Colonic mucosa (tissue), 4 donors: Measurements from ENCODE around the gene CEMIP. TPM values are rescaled to one million over a fixed set of nuclear protein-coding genes. Genes with fewer than 3 reads are reported as not detected.
"Not testable (repeated sequence)": the region's sequence is repeated elsewhere in the genome, so short reads cannot be mapped to it uniquely, and the experiment has no call there.

Experiments
- DNase-seq: peaks from one replicate; pipeline ENCODE4 v3.0.0-alpha.2; 2020
- H3K27ac ChIP-seq: fragments of 200-600 bp; one replicate; pipeline ENCODE4 v1.8.0; 2021
- H3K27me3 ChIP-seq: fragments of 200-600 bp; one replicate; pipeline ENCODE4 v1.8.0; 2021
- H3K36me3 ChIP-seq: fragments of 200-600 bp; one replicate; pipeline ENCODE4 v1.8.0; 2021
- H3K4me1 ChIP-seq: fragments of 200-600 bp; one replicate; pipeline ENCODE4 v1.8.0; 2021; ENCODE audit warnings: mild to moderate bottlenecking
- H3K4me3 ChIP-seq: fragments of 200-600 bp; one replicate; pipeline ENCODE4 v1.8.0; 2021
- H3K9ac ChIP-seq, 2 donors: one replicate each; pipeline ENCODE4 v1.7.0; 2013; ENCODE audit warnings: control low read depth in 2 of 2, low read depth in 2 of 2, low read length in 2 of 2
- H3K9me3 ChIP-seq: fragments of 200-600 bp; one replicate; pipeline ENCODE4 v1.8.0; 2021
- intact Hi-C: fragments of 100-400 bp; cut with DNase I; formaldehyde crosslinking; loops from one replicate; pipeline ENCODE4 v1.14.1; 2022
- total RNA-seq, 2 donors: library from RNA; stranded (reverse); fragmentation: NEBNext Ultra II Directional in 1 of 2; extraction: Animal tissue kit (Norgen Biotek cat#: 25700) in 1 of 2; gene quantifications; one replicate each; pipeline ENCODE4 v1.2.1, GENCODE V29; 2021
- TF ChIP-seq, protein P1 (sequence below): fragments of 200-600 bp; IDR thresholded peaks from one replicate; pipeline ENCODE4 v1.8.0; 2022; ENCODE audit warnings: antibody characterized with exemption, mild to moderate bottlenecking
- donor health status: healthy.
- donor health status: DM: no; HTN: no; CAD: no.
- donor health status: DM: no; HTN: no; CAD: no.

The CEMIP gene
- total RNA-seq, 2 donors from 2014 or later = 2.1 to 2.9 TPM

DNA sequence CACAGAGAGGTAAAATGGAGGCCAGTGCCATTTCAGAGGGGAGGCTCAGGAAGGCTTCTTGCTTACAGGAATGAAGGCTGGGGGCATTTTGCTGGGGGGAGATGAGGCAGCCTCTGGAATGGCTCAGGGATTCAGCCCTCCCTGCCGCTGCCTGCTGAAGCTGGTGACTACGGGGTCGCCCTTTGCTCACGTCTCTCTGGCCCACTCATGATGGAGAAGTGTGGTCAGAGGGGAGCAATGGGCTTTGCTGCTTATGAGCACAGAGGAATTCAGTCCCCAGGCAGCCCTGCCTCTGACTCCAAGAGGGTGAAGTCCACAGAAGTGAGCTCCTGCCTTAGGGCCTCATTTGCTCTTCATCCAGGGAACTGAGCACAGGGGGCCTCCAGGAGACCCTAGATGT is 170.6 kb downstream of the CEMIP start:
- Histone ChIP-seq H3K27ac (no peak overlapping the region), H3K9me3 (no peaks in the 10 kb centered on the region), H3K4me3 (no peak overlapping the region), H3K4me1 (no peaks in the 10 kb centered on the region), H3K9ac (no peak overlapping the region), H3K36me3 (no peaks in the 10 kb centered on the region), H3K27me3 (no peaks in the 10 kb centered on the region)
- DNase-seq = no peak
- TF ChIP-seq, protein P1, sequence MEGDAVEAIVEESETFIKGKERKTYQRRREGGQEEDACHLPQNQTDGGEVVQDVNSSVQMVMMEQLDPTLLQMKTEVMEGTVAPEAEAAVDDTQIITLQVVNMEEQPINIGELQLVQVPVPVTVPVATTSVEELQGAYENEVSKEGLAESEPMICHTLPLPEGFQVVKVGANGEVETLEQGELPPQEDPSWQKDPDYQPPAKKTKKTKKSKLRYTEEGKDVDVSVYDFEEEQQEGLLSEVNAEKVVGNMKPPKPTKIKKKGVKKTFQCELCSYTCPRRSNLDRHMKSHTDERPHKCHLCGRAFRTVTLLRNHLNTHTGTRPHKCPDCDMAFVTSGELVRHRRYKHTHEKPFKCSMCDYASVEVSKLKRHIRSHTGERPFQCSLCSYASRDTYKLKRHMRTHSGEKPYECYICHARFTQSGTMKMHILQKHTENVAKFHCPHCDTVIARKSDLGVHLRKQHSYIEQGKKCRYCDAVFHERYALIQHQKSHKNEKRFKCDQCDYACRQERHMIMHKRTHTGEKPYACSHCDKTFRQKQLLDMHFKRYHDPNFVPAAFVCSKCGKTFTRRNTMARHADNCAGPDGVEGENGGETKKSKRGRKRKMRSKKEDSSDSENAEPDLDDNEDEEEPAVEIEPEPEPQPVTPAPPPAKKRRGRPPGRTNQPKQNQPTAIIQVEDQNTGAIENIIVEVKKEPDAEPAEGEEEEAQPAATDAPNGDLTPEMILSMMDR = no peak
- intact Hi-C loops = no loop called here

GRCh38 chr15:80950291-80951078 is 171.3 kb downstream of the CEMIP start:
- Histone ChIP-seq H3K4me1 (no peaks in the 10 kb centered on the region), H3K36me3 (no peaks in the 10 kb centered on the region), H3K9me3 (no peaks in the 10 kb centered on the region), H3K27me3 (no peaks in the 10 kb centered on the region), H3K4me3 (no peak overlapping the region), H3K9ac (no peak overlapping the region), H3K27ac (no peak overlapping the region)
- TF ChIP-seq, protein P1 = no peak
- intact Hi-C loops = no loop called here
- no peak for DNase-seq

- H3K4me1 ChIP-seq = no peaks in the 10 kb centered on the region
- H3K27me3 ChIP-seq = no peaks in the 10 kb centered on the region
- H3K27ac ChIP-seq = no peak overlapping the region
- no peak for DNase-seq
- no peaks in the 10 kb centered on the region for H3K36me3 ChIP-seq
- H3K9me3 ChIP-seq = no peaks in the 10 kb centered on the region
- no peak overlapping the region for H3K4me3 ChIP-seq
- TF ChIP-seq, protein P1 = no peak
- intact Hi-C loops = no loop called here
- no peak overlapping the region for H3K9ac ChIP-seq
These were observed 172.8 kb downstream of the CEMIP start for GRCh38 chr15:80951941-80952340.

DNA sequence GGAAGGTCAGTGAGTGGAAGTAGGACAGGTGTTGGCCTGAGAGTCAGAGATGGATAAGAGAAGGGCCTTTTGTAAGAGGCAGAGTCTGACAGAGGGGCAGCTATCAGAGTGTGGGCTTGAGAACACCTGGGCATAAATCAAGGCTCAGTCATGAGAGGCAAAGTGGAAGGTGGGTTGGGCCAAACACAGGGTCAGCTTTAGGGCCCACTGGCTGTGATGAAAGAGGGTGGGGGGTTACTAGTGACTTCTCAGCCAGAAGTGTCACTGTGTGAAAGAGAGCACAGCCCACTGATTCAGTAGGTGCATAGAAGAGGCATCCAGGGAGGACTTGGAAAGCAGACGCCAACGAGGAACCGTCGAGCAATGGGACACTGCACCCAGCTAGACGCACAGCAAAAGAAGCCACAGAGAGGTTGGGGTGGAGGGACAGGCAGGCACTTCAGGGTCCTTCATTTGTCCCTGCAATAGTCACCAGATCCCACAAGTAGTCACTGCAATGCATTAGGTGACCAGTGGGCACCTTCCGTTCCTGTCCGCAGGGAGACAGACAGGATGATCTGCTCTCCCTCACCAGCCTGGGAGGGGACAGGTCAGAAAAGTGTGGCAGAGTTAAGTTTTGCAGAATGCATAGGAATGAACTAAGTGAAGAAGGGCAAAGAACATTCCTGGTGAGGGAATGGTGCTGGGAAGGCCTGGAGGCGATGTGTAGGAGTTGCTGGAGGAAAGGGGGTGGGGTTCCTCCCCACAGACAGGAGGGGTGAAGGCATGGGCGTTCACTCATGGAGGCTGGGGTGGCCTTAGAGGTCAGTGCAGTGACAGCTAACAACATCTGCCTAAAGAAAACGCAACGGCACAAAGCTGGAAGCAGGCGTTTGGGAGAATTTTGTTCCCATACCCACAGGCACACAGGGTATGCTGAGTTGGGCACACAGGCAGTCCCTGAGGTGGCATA is 174.1 kb downstream of the CEMIP start:
- Histone ChIP-seq H3K9me3 (no peaks in the 10 kb centered on the region), H3K9ac (no peak overlapping the region), H3K27me3 (no peaks in the 10 kb centered on the region), H3K4me1 (no peaks in the 10 kb centered on the region), H3K27ac (no peak overlapping the region), H3K4me3 (no peak overlapping the region), H3K36me3 (no peaks in the 10 kb centered on the region)
- DNase-seq = no peak
- TF ChIP-seq, protein P1 = no peak
- intact Hi-C loops = no loop called here

- Histone ChIP-seq H3K4me3 (no peak overlapping the region), H3K4me1 (no peaks in the 10 kb centered on the region), H3K9me3 (no peaks in the 10 kb centered on the region), H3K9ac (no peak overlapping the region), H3K27ac (no peak overlapping the region), H3K27me3 (no peaks in the 10 kb centered on the region), H3K36me3 (no peaks in the 10 kb centered on the region)
- DNase-seq = no peak
- TF ChIP-seq, protein P1 = no peak
- intact Hi-C loops = no loop called here
These were observed 175.0 kb downstream of the CEMIP start for GRCh38 chr15:80953953-80954778.

DNA sequence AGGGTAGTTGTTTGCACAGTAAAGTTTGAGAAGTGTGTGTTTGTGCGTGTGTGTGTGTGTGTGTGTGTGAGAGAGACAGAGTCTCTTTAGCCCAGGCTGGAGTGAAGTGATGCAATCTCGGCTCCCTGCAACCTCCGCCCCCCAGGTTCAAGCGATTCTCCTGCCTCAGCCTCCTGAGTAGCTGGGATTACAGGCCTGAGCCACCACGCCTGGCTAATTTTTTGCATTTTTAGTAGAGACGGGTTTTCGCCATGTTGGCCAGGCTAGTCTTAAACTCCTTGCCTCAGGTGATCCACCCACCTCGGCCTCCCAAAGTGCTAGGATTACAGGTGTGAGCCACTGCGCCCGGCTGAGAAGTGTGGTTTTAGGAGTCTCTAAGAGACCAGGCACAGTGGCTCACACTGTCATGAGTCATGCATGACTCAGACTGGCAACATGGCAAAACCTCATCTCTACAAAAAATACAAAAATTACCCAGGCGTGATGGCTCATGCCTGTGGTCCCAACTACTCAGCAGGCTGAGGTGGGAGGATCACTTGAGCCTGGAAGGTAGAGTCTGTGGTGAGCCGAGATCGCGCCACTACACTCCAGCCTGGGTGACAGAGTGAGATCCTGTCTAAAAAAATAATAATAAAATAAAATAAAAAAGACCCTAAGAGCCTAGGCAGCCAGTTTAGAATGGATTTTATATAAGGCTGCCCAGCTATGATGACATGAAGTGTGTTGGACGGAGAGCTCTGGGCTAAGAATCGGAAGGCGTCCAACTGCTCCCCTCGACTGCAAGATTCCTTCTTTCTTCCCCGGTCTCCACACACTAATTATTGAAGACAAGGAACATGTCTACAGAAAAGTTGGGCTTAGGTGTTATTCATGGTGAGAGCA is 176.6 kb downstream of the CEMIP start:
- H3K27me3 ChIP-seq, H3K27ac ChIP-seq, H3K9me3 ChIP-seq, H3K4me3 ChIP-seq, H3K9ac ChIP-seq, intact Hi-C loops, H3K36me3 ChIP-seq, H3K4me1 ChIP-seq, DNase-seq: not testable (repeated sequence)
